GM21367 (cell line): Measurements from ENCODE around the gene PBX3.
"Not testable (repeated sequence)": the region's sequence is repeated elsewhere in the genome, so short reads cannot be mapped to it uniquely, and the experiment has no call there.

Experiments
- ATAC-seq: cut with Tn5 transposase; IDR thresholded peaks from one replicate; pipeline ENCODE4 v1.9.1; 2021; ENCODE audit not compliant: unreplicated experiment

Gene PBX3

DNA sequence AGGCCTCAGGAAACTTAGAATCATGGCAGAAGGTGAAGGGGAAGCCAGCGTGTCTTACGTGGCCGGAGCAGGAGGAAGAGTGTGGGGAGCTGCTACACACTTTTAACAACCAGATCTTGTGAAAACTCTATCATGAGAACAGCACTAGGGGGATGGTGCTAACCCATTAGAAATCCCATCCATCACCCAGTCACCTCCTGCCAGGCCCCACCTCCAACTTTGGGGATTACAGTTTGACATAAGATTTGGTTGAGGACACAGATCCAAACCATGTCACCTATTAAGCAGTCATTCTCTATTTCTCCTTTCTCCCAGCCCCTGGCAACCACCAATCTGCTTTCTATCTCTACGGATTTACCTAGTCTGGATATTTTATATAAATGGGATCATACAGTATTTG lies 26.9 kb downstream of the PBX3 start:
- ATAC-seq = no peak

- not testable (repeated sequence) for ATAC-seq
These were observed 29.6 kb downstream of the PBX3 start for GRCh38 chr9:125776789-125777188.

DNA sequence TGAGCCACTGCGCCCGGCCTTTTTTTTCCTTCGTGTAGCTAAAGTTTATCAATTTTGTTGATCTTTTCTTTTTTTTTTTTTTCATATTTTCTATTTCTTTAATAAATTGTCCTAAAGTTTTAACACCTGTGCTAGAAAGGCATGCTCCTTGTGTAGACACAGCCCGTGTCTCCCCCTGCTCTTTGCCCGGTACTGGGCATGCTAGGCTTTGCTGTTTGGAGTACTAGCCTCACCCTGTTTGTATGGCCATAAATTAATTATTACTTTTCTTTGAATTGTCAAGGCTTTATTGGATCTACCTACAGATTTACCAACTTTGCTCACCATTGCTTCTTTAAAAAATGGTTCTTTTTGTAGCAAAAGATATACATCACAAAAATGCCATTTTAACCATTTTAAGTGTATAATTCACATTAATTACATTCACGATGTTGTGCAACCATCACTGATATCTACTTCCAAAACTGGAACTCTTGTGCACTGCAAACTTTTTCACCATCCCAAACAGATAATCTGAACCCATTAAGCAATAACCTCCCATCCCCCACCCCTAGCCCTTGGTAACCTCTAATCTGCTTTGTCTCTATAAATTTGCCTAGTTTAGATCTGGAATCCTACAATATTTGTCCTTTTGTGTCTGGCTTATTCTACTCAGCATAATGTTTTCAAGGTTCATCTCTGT lies 31.5 kb downstream of the PBX3 start:
- not testable (repeated sequence) for ATAC-seq

DNA sequence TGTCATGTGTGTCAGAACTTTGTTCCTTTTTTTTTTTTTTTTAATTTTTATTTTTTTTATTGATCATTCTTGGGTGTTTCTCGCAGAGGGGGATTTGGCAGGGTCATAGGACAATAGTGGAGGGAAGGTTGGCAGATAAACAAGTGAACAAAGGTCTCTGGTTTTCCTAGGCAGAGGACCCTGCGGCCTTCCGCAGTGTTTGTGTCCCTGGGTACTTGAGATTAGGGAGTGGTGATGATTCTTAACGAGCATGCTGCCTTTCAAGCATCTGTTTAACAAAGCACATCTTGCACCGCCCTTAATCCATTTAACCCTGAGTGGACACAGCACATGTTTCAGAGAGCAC lies 32.0 kb downstream of the PBX3 start:
- ATAC-seq = not testable (repeated sequence)

GRCh38 chr9:125782718-125783117 lies 35.5 kb downstream of the PBX3 start:
- no peak for ATAC-seq

GRCh38 chr9:125784286-125785049 lies 37.3 kb downstream of the PBX3 start:
- ATAC-seq = no peak

- ATAC-seq = no peak
These were observed 38.1 kb downstream of the PBX3 start for GRCh38 chr9:125785248-125785751.

DNA sequence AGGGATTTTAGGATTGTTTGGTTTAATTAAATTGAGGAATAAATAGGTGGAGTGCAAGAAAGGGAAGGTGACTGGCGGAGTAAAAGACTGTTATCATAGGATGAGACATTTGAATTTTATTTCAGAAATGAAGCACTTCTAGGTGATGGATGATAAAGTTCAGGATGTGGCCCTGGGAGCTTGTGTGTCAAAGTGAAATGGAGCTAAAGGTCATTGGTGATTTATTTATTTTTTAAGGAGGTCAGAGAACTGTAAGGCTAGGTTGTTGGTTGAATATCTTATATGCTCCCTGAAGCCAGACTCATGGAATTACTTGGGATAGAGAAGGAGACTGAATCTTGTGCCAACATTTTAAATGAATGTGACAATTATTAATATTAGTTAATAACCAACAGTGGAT lies 40.5 kb downstream of the PBX3 start:
- ATAC-seq = no peak

- ATAC-seq = no peak
These were observed 42.0 kb downstream of the PBX3 start for GRCh38 chr9:125789196-125789595.

GRCh38 chr9:125794708-125795107 lies 47.5 kb downstream of the PBX3 start:
- no peak for ATAC-seq

- ATAC-seq = no peak
These were observed 48.9 kb downstream of the PBX3 start for GRCh38 chr9:125795970-125796596.

GRCh38 chr9:125797930-125798329 lies 50.8 kb downstream of the PBX3 start:
- ATAC-seq = no peak

GRCh38 chr9:125803526-125803925 lies 56.4 kb downstream of the PBX3 start:
- no peak for ATAC-seq

DNA sequence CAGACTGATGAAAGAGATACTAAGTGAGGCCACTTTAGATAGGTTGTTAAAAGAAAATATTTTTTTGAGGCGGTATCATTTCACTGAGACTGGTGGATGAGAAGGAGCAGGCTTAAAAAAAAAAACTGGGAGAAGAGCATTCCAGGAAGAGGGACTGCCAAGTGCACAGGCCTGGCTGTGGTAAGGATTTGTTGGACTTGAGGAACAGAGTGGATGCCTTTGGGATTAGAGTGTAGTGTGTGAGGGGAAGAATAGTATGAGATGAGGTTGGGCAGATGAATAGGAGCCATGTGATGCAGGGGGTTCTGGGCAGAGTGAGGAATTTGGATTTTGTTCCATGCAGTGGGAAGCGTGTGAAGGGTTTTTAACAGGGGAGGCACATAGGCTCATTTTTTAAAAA lies 57.9 kb downstream of the PBX3 start:
- no peak for ATAC-seq

- no peak for ATAC-seq
These were observed 58.4 kb downstream of the PBX3 start for GRCh38 chr9:125805586-125805985.

GRCh38 chr9:125807079-125807478 lies 59.9 kb downstream of the PBX3 start:
- no peak for ATAC-seq

DNA sequence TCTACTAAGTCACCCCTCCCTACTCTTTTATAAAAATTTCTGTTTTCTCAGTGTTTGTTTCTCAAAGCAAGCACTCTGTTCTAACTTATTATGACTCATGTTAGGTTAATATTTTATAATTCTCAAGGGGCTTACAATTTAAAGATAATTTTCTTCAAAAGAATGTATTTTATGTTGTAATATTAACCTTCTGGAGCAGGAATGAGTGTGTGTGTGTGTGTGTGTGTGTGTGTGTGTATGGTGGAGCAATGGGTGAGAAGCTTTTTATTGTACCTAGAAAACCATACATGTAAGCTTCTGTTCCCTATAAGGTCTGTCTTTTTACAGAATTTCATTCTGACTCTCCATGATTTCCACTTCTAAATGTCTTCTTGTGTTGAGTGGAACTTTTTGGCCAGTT lies 63.0 kb downstream of the PBX3 start:
- no peak for ATAC-seq

GRCh38 chr9:125811002-125811401 lies 63.8 kb downstream of the PBX3 start:
- ATAC-seq = no peak

DNA sequence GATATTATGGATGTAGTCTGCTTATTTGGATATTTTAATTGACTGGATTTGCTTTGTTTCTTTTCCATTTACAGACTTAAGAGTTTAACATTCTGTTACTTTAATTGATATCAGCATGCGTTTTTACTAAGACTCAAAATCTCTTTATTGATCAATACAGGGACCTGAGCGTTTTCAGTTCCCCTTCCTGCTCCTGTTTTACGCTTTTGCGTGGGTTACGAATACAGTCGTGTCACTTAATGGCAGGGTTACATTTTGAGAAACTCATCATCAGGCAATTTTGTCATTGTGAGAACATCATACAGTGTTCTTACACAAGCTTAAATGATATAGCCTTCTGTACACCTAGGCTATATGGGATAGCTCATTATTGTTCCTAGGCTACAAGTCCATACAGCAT lies 65.2 kb downstream of the PBX3 start:
- ATAC-seq = no peak

GRCh38 chr9:125815568-125815967 lies 68.4 kb downstream of the PBX3 start:
- ATAC-seq = no peak

DNA sequence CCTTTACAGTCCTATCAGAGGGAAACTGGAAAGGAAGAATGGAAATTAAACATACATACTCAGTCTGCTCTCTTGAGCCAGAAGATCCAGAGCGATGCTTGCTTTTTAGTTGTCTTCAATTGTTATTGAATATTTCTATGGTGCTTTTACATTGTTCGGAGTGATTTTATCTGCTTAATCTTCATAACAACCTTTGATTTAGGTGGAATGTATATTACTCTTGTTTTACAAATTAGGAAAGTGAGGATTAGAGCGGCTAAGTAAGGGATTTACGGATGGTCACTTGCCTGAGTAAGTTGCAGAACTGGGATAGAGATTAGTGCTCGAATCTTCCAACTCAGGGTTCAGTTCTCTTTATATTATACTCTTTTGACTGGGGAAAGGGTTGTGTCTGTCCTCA lies 69.1 kb downstream of the PBX3 start:
- no peak for ATAC-seq
